Calu3 (cell line): Measurements from ENCODE around the gene EBNA1BP2. TPM values are rescaled to one million over a fixed set of nuclear protein-coding genes. Genes with fewer than 3 reads are reported as not detected.

Experiments used
- BruUV-seq: library from RNA; stranded (reverse); fragments of 400-500 nt; replicated peaks from 2 replicates; lab custom pipeline; 2021; lab: Mats Ljungman, UMichigan
- CTCF ChIA-PET: fragments of 300-600 bp; sonication (Branson Sonifier 250); formaldehyde crosslinking; loops from one replicate; lab custom pipeline; 2022; ENCODE audit warnings: antibody characterized with exemption; lab: Charles Lee
- DNase-seq: peaks from one replicate; pipeline ENCODE4 v3.0.0; 2022
- H3K27ac Mint-ChIP-seq: one replicate; pipeline ENCODE4 v1.8.0; 2022; ENCODE audit warnings: mixed read lengths; ENCODE audit not compliant: unreplicated experiment
- H3K27me3 Mint-ChIP-seq: one replicate; pipeline ENCODE4 v1.8.0; 2022; ENCODE audit warnings: mixed read lengths; ENCODE audit not compliant: unreplicated experiment
- H3K36me3 Mint-ChIP-seq: one replicate; pipeline ENCODE4 v1.8.0; 2022; ENCODE audit warnings: mild to moderate bottlenecking, moderate library complexity, mixed read lengths; ENCODE audit not compliant: insufficient read depth, unreplicated experiment
- H3K4me1 Mint-ChIP-seq: one replicate; pipeline ENCODE4 v1.8.0; 2022; ENCODE audit warnings: mild to moderate bottlenecking, low read depth, mixed read lengths; ENCODE audit not compliant: unreplicated experiment
- H3K4me3 Mint-ChIP-seq: one replicate; pipeline ENCODE4 v1.8.0; 2022; ENCODE audit warnings: mild to moderate bottlenecking, low read depth, moderate library complexity, mixed read lengths; ENCODE audit not compliant: unreplicated experiment
- H3K9me3 Mint-ChIP-seq: one replicate; pipeline ENCODE4 v1.8.0; 2022; ENCODE audit warnings: low read depth, mixed read lengths; ENCODE audit not compliant: unreplicated experiment
- intact Hi-C: fragments of 100-400 bp; cut with micrococcal nuclease; formaldehyde crosslinking; loops from one replicate; pipeline ENCODE4 v1.10.0; 2022; ENCODE audit not compliant: unreplicated experiment
- total RNA-seq: library from RNA; stranded (reverse); gene quantifications from 2 replicates; pipeline ENCODE4 v1.2.3, GENCODE V29; 2022
- TF ChIP-seq, protein P1 (sequence below): fragments of 200-600 bp; IDR thresholded peaks from one replicate; pipeline ENCODE4 v1.8.0; 2022; ENCODE audit warnings: antibody characterized with exemption; ENCODE audit not compliant: unreplicated experiment

EBNA1BP2 gene
- total RNA-seq, 1 experiment from 2014 or later: 132 TPM

DNA sequence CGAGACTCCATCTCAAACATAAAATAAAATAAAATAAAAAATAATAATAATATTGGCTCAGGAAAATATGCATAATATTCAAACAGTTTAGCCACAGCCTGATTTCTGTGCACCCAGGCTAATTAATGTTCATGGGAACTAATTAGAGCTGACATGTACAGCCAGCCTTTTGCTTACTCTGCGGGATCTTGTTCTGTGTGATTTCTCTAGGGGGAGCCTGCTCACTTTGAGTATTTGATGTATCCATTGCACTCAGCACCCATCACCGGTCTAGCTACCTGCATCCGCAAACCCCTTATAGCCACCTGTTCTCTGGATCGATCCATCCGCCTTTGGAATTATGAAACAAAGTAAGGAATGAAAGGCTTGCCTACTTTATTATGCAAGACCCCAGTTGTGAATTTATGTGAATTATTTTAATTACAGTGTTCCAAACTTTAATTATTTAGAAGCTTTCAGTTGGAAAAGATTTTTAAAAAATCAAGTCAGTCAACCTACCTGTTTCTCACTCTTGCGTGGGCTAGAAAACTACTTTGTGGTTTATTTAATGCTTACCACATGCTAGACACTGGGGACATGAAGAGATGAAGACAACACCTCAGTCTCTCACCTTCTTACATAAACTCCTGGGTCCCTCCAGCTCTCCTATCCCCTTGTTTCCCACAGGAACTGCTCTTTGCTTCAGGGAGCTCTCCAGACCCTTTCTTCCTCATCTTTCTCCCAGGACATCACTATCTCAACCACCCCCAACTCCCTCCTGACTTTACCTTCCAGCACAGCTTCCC lies 25.4 kb upstream of the EBNA1BP2 start:
- DNase-seq: no peak
- TF ChIP-seq, protein P1, sequence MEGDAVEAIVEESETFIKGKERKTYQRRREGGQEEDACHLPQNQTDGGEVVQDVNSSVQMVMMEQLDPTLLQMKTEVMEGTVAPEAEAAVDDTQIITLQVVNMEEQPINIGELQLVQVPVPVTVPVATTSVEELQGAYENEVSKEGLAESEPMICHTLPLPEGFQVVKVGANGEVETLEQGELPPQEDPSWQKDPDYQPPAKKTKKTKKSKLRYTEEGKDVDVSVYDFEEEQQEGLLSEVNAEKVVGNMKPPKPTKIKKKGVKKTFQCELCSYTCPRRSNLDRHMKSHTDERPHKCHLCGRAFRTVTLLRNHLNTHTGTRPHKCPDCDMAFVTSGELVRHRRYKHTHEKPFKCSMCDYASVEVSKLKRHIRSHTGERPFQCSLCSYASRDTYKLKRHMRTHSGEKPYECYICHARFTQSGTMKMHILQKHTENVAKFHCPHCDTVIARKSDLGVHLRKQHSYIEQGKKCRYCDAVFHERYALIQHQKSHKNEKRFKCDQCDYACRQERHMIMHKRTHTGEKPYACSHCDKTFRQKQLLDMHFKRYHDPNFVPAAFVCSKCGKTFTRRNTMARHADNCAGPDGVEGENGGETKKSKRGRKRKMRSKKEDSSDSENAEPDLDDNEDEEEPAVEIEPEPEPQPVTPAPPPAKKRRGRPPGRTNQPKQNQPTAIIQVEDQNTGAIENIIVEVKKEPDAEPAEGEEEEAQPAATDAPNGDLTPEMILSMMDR: no peak
- H3K4me3 Mint-ChIP-seq: no peak overlapping the region
- H3K27ac Mint-ChIP-seq: no peak overlapping the region
- BruUV-seq: no TSS peak
- H3K27me3 Mint-ChIP-seq: no peaks in the 10 kb centered on the region
- H3K36me3 Mint-ChIP-seq: no peaks in the 10 kb centered on the region
- H3K4me1 Mint-ChIP-seq: peaks cover 13% of the 10 kb centered on the region
- peaks cover 2% of the 10 kb centered on the region for H3K9me3 Mint-ChIP-seq
- intact Hi-C loops: no loop called here
- CTCF ChIA-PET: no interaction called here

DNA sequence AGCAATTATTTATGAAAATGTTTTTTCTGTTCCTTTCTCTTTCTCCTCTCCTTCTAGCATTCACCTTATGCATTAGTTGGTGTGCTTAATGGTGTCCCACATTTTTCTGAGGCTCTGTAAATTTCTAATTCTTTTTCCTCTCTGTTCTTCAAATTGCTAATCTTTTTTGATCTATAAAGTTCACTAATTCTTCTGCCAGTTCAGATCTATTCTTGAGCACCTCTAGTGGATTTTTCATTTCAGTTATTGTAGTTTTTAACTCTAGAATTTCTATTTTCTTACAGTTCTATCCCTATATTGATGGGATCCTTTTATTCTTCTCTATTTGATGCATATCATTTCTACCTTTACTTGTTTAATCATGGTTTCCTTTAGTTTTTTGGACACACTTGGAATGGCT lies 22.4 kb upstream of the EBNA1BP2 start:
- H3K4me1 Mint-ChIP-seq: peaks cover 13% of the 10 kb centered on the region
- CTCF ChIA-PET: no interaction called here
- H3K36me3 Mint-ChIP-seq: no peaks in the 10 kb centered on the region
- H3K27ac Mint-ChIP-seq: no peak overlapping the region
- no peaks in the 10 kb centered on the region for H3K27me3 Mint-ChIP-seq
- H3K4me3 Mint-ChIP-seq: no peak overlapping the region
- peaks cover 8% of the 10 kb centered on the region for H3K9me3 Mint-ChIP-seq
- DNase-seq: no peak
- no TSS peak for BruUV-seq
- TF ChIP-seq, protein P1: no peak
- intact Hi-C loops: no loop called here

DNA sequence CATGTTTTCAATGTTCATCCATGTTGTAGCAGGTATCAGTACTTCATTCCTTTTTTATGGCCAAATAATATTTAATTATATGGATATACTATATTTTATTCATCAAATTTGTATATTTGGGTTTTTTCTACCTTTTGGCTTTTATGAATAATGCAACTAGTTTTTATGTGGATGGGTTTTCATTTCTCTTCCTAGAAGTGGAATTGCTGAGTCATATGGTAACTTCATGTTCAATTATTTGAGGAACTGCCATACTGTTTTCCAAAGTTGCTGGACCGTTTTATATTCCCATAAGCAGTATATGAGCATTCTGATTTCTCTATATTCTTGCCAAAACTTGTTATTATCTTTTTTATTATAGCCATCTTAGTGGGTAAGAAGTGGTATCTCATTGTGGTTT lies 16.0 kb upstream of the EBNA1BP2 start:
- CTCF ChIA-PET: no interaction called here
- Mint-ChIP-seq H3K36me3 (no peaks in the 10 kb centered on the region), H3K27ac (no peak overlapping the region), H3K4me1 (no peaks in the 10 kb centered on the region), H3K27me3 (no peaks in the 10 kb centered on the region), H3K9me3 (peaks cover 7% of the 10 kb centered on the region), H3K4me3 (no peak overlapping the region)
- intact Hi-C loops: no loop called here
- TF ChIP-seq, protein P1: no peak
- DNase-seq: no peak
- no TSS peak for BruUV-seq

DNA sequence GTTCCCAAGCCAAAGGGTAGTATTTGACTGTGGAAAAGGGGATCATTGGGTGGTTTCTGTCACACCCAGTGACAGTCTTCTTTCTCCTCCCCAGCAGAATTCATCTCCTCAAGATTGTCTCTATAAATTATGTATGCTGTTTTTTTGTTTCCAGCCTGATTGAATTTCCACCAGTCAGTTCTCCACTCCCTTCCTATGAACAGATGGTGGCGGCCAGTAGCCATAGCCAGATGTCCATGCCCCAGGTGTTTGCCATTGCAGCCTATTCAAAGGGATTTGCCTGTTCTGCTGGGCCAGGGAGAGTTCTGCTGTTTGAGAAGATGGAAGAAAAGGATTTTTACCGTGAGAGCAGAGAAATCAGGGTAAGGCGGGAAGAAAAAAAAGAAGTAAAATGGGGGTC lies 12.9 kb upstream of the EBNA1BP2 start:
- TF ChIP-seq, protein P1: no peak
- DNase-seq: no peak
- Mint-ChIP-seq H3K27me3 (no peaks in the 10 kb centered on the region), H3K9me3 (peaks cover 3% of the 10 kb centered on the region), H3K27ac (no peak overlapping the region), H3K4me1 (no peaks in the 10 kb centered on the region), H3K36me3 (no peaks in the 10 kb centered on the region), H3K4me3 (no peak overlapping the region)
- intact Hi-C loops: no loop called here
- CTCF ChIA-PET: no interaction called here
- no TSS peak for BruUV-seq
